Astrocyte of the cerebellum (primary cell): ENCODE results near the gene SMC4.
"Not testable (repeated sequence)": the region's sequence is repeated elsewhere in the genome, so short reads cannot be mapped to it uniquely, and the experiment has no call there.

ENCODE experiments used
- DNase-seq: peaks from one replicate; pipeline ENCODE4 v3.0.0-alpha.2; 2011; ENCODE audit warnings: low read depth
- H3K4me3 ChIP-seq: 2 replicates; pipeline ENCODE4 v1.5.1; 2011; ENCODE audit warnings: mild to moderate bottlenecking, low read depth, low read length, moderate library complexity
- CTCF ChIP-seq: IDR thresholded peaks from 2 replicates; pipeline ENCODE4 v1.5.1; 2012; ENCODE audit warnings: low read length, low read depth, moderate library complexity, mild to moderate bottlenecking; ENCODE audit errors: missing control alignments
- in situ Hi-C: cut with HindIII; loops from 2 replicates; pipeline ENCODE4 v1.10.0; 2017; ENCODE audit warnings: low sequenced_read_pairs

SMC4 gene

GRCh38 chr3:160448845-160449635 is 49.6 kb downstream of the SMC4 start:
- TF ChIP-seq CTCF = no peak
- peak overlapping the region; percentile 78 for H3K4me3 ChIP-seq
- in situ Hi-C loops = no loop called here
- no peak for DNase-seq

GRCh38 chr3:160449636-160450598 is 50.5 kb downstream of the SMC4 start, which contains the start of gene TRIM59:
Gene TRIM59 (minus strand): TSS chr3:160449786. CDS start chr3:160439183, 10,603 bp downstream.
- TF ChIP-seq CTCF = peak; percentile 14
- DNase-seq = peak; percentile 93
- H3K4me3 ChIP-seq = peak within 1 kb of the TSS; percentile 78
- in situ Hi-C loops = no loop called here

GRCh38 chr3:160450846-160451245 is 51.4 kb downstream of the SMC4 start:
- TF ChIP-seq CTCF = no peak
- in situ Hi-C loops = no loop called here
- no peak overlapping the region for H3K4me3 ChIP-seq
- DNase-seq = peak; percentile 37

GRCh38 chr3:160451602-160452001 is 52.2 kb downstream of the SMC4 start:
- H3K4me3 ChIP-seq = no peak overlapping the region
- no peak for DNase-seq
- TF ChIP-seq CTCF = no peak
- in situ Hi-C loops = no loop called here

- H3K4me3 ChIP-seq, in situ Hi-C loops, DNase-seq: not testable (repeated sequence)
Measured at GRCh38 chr3:160452251-160452650, 52.8 kb downstream of the SMC4 start.

GRCh38 chr3:160454995-160455394 is 55.5 kb downstream of the SMC4 start:
- DNase-seq = no peak
- in situ Hi-C loops = no loop called here
- H3K4me3 ChIP-seq = no peak overlapping the region
- no peak for TF ChIP-seq CTCF
